Neuronal stem cell (in vitro differentiated cells): ENCODE results near the gene PEX26. TPM values are rescaled to one million over a fixed set of nuclear protein-coding genes. Genes with fewer than 3 reads are reported as not detected.
A peak's percentile ranks its signal among the peaks of the same experiment; 100 is the strongest.

Source experiments
- DNase-seq: peaks from one replicate; pipeline ENCODE4 v3.0.0-alpha.2; 2013; ENCODE audit warnings: low spot score
- H2AFZ ChIP-seq: one replicate; pipeline ENCODE4 v1.6.1; 2013; ENCODE audit warnings: mild to moderate bottlenecking, low read length, inconsistent platforms
- H2AK5ac ChIP-seq: 2 replicates; pipeline ENCODE4 v1.6.1; 2013; ENCODE audit warnings: low read depth, mild to moderate bottlenecking, inconsistent platforms, low read length, moderate library complexity, mixed read lengths
- H2BK120ac ChIP-seq: 2 replicates; pipeline ENCODE4 v1.6.1; 2013; ENCODE audit warnings: low read depth, mild to moderate bottlenecking, inconsistent platforms, low read length, moderate library complexity, mixed read lengths
- H2BK12ac ChIP-seq: one replicate; pipeline ENCODE4 v1.6.1; 2013; ENCODE audit warnings: low read length, inconsistent platforms
- H2BK15ac ChIP-seq: 2 replicates; pipeline ENCODE4 v1.6.1; 2013; ENCODE audit warnings: mild to moderate bottlenecking, low read length, inconsistent platforms, mixed read lengths
- H2BK5ac ChIP-seq: one replicate; pipeline ENCODE4 v1.6.1; 2013; ENCODE audit warnings: inconsistent platforms, mild to moderate bottlenecking, low read length, moderate library complexity
- H3K14ac ChIP-seq: one replicate; pipeline ENCODE4 v1.6.1; 2013; ENCODE audit warnings: low read length, inconsistent platforms
- H3K18ac ChIP-seq: 2 replicates; pipeline ENCODE4 v1.6.1; 2013; ENCODE audit warnings: low read length, inconsistent platforms
- H3K23ac ChIP-seq: 2 replicates; pipeline ENCODE4 v1.6.1; 2013; ENCODE audit warnings: low read depth, mild to moderate bottlenecking, mixed read lengths, low read length, inconsistent platforms; ENCODE audit not compliant: poor library complexity
- H3K27ac ChIP-seq: replicated peaks from 3 replicates; pipeline ENCODE4 v1.5.1; 2013; ENCODE audit warnings: low read length, inconsistent platforms
- H3K27me3 ChIP-seq, 3 experiments: 2 replicates each; pipeline ENCODE4 v1.6.1; 2013; ENCODE audit warnings: low read length in 3 of 3, mild to moderate bottlenecking in 2 of 3, inconsistent platforms in 1 of 3, low read depth in 1 of 3, mixed read lengths in 1 of 3, moderate library complexity in 1 of 3; ENCODE audit not compliant: control insufficient read depth in 3 of 3, insufficient read depth in 3 of 3
- H3K36me3 ChIP-seq, 2 donors: replicated peaks in 1 of 2; 2 replicates each; pipeline ENCODE4 v1.6.1; 2013; ENCODE audit warnings: low read length in 2 of 2; ENCODE audit not compliant: control insufficient read depth in 2 of 2, insufficient read depth in 2 of 2
- H3K4ac ChIP-seq: 2 replicates; pipeline ENCODE4 v1.6.1; 2013; ENCODE audit warnings: inconsistent platforms, mild to moderate bottlenecking, low read length, moderate library complexity
- H3K4me1 ChIP-seq, 2 donors: 1 replicate in 1 of 2; 2 replicates in 1 of 2; pipeline ENCODE4 v1.6.1; 2013; ENCODE audit warnings: low read length in 2 of 2, low read depth in 1 of 2; ENCODE audit not compliant: control insufficient read depth in 2 of 2, insufficient read depth in 1 of 2
- H3K4me2 ChIP-seq: one replicate; pipeline ENCODE4 v1.6.1; 2013; ENCODE audit warnings: mild to moderate bottlenecking, low read length, inconsistent platforms; ENCODE audit not compliant: insufficient read depth, poor library complexity, severe bottlenecking
- H3K4me3 ChIP-seq, 2 donors: 2 replicates each; pipeline ENCODE4 v1.5.1; 2013; ENCODE audit warnings: low read length in 2 of 2, mild to moderate bottlenecking in 2 of 2, inconsistent platforms in 1 of 2, moderate library complexity in 1 of 2
- H3K79me1 ChIP-seq: one replicate; pipeline ENCODE4 v1.6.1; 2013; ENCODE audit warnings: low read depth, mild to moderate bottlenecking, inconsistent platforms, low read length, moderate library complexity
- H3K9ac ChIP-seq: one replicate; pipeline ENCODE4 v1.6.1; 2013; ENCODE audit warnings: mild to moderate bottlenecking, low read depth, low read length, inconsistent platforms; ENCODE audit not compliant: poor library complexity
- H3K9me3 ChIP-seq, 2 donors: replicated peaks in 1 of 2; 2 replicates each; pipeline versions ENCODE3 to v1.6.1; 2013; ENCODE audit warnings: low read length in 2 of 2, mild to moderate bottlenecking in 2 of 2, inconsistent platforms in 1 of 2, low read depth in 1 of 2, mixed read lengths in 1 of 2, moderate library complexity in 1 of 2; ENCODE audit not compliant: control insufficient read depth in 2 of 2, insufficient read depth in 1 of 2
- H4K8ac ChIP-seq: one replicate; pipeline ENCODE4 v1.6.1; 2013; ENCODE audit warnings: low read depth, mild to moderate bottlenecking, inconsistent platforms, low read length, moderate library complexity
- H4K91ac ChIP-seq: one replicate; pipeline ENCODE4 v1.6.1; 2013; ENCODE audit warnings: low read length, low read depth, mild to moderate bottlenecking, inconsistent platforms; ENCODE audit not compliant: poor library complexity
- WGBS, 2 donors: extraction: QIAGEN DNeasy Blood & Tissue Kit; methylation state at CpG; one replicate each; pipeline ENCODE4 v1.1.7; 2013; ENCODE audit warnings: missing lambda C conversion rate in 2 of 2, mixed read lengths in 1 of 2; ENCODE audit not compliant: insufficient read length in 2 of 2, insufficient replicate concordance in 1 of 2; ENCODE audit errors: extremely low coverage in 2 of 2; 5-methylcytosine and 5-hydroxymethylcytosine counted together
- small RNA-seq: library from polyadenylated mRNA; stranded (forward); fragments of <200 nt; extraction: miRNeasy Mini kit (QIAGEN cat#:217004); gene quantifications from one replicate; pipeline ENCODE3, GENCODE V24; 2013; ENCODE audit not compliant: insufficient read depth

PEX26 gene

DNA sequence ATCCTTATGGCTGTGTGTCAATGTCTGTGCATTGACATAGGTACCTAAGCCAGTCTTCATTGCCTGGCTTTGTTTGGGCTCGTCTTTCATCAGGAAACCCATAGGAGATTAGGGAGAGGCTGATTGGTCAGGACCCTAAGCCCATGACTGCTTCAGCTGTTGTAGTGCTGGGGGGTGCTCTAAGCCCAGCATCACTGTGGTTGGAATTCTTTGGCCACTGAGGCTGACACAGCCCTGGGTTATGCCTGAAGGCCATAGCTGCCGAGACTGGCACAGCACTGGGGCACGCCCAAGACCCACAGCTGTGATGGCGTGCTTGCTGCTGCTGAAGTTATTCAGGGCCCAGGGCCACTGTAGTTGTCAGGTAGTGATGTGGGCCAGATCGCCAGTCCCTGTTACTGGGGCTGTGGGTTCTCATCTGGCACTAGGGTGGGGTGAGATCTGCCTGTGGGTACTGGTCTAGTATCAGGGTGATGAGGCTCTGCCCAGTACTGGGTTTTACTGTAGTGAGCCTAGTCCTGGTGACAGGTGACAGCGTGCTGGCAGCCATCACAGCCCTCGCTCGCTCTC is 77.1 kb downstream of the PEX26 start:
- Histone ChIP-seq H3K79me1 (no peaks in the 10 kb centered on the region), H3K9ac (peak overlapping the region; percentile 54), H3K23ac (no peak overlapping the region), H2BK15ac (no peak overlapping the region), H4K8ac (no peak overlapping the region), H3K4ac (peak overlapping the region; percentile 4), H2BK120ac (no peak overlapping the region), H3K4me3 (no peak overlapping the region), H2BK12ac (no peak overlapping the region), H3K4me2 (no peak overlapping the region), H3K9me3 (no peaks in the 10 kb centered on the region), H3K36me3 (no peaks in the 10 kb centered on the region), H3K18ac (no peak overlapping the region), H3K27me3 (peaks cover 0 to 3% (median 2%) of the 10 kb centered on the region in 3 experiments), H2BK5ac (no peak overlapping the region), H3K14ac (no peak overlapping the region), H2AK5ac (peak overlapping the region; percentile 47), H4K91ac (no peak overlapping the region), H2AFZ (no peak overlapping the region), H3K4me1 (peaks cover 0 to 5% of the 10 kb centered on the region in 2 donors), H3K27ac (no peak overlapping the region)
- no CpG with 5 or more reads among the region's 8 CpGs for WGBS, 2 donors
- DNase-seq: no peak

Small RNA genes within 50 kb of the gene (small RNA-seq; reads per million reads assigned to genes)
- gene AC016027.5: not detected
